Skin of body (tissue), 2 donors: ENCODE measurements around the gene CASKIN1. TPM values are rescaled to one million over a fixed set of nuclear protein-coding genes. Genes with fewer than 3 reads are reported as not detected.
"Not testable (repeated sequence)": the region's sequence is repeated elsewhere in the genome, so short reads cannot be mapped to it uniquely, and the experiment has no call there.

ENCODE experiments used
- DNase-seq: peaks from one replicate; lab custom pipeline; 2025; lab: John Stamatoyannopoulos, UW
- total RNA-seq: library from RNA; depleted of rRNA; stranded (reverse); fragments of >200 nt; gene quantifications from one replicate; pipeline ENCODE4 v1.2.3, GENCODE V29; 2014

The CASKIN1 gene
- total RNA-seq, 1 donor from 2014 or later, result 0.79 TPM

GRCh38 chr16:2211923-2212347, 15.5 kb upstream of the CASKIN1 start:
- no peak for DNase-seq

DNA sequence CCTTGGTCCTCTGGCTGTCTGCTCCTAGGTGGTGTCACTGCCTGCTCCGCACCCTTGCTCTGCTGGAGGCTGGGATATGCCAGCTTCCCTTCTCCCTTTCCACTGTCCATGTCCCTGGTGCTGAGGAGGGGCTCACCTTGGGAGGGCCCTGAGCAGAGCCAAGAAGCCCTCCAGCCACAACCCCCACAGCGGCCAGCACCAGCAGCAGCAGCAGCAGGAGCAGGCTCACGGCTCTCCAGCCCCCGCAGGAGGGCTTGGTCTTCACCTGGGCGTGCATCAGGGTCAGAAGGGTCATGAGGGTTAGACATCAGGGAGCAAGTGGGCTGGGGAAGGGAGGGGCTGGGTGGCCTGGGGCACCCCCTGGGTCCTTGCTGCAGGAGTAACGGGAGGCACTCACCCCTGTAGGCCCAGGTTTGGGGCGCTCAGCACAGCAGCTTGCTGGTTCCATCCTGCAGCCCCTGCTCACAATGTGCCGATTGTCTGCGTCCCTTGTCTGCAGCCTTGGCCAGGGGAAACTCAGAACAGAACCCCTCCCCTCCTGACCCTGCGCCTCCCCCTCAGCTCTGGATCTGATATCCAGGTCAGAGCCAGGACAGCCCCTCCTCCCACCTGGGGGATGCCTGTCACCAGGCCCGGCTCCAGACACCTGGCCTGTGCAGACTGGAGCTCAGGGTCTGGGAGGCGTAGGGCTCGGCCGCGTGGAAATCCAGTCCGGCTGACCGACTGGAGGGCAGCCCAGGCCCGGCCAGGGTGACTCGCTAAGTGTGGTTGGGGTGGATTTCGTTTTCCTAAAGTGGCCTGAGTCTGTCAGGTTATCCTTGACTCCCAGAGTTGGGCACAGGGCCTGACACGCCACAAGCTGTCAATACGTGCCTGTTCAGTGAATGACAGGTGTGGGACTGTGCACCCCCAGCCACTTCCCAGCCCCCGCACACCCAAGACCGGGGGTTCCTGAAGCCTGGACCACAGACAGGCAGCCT, 14.3 kb upstream of the CASKIN1 start, which contains the start of gene BRICD5:
Gene BRICD5, minus strand, starts transcription at position 478 of the 980 bp plus-strand sequence. Its CDS starts 30 bp downstream, at position 448.
- no peak for DNase-seq

DNA sequence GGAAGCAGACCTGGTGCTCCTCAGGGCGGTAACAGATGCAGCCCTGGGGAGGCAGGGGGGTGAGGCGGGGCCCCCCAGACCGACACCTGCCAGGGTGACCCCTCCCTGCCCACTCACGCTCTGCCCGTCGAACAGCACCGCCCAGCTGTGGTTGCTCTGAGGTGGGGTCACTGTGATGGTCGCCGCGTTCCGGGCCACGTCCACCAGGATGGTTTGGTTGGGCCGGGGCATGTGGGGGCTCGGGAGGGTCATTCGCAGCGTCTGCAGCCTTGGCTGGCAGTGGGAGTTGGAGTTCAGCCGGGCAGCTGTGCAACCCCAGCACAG, 13.6 kb upstream of the CASKIN1 start:
- no peak for DNase-seq

GRCh38 chr16:2209258-2210008, 13.0 kb upstream of the CASKIN1 start:
- no peak for DNase-seq

DNA sequence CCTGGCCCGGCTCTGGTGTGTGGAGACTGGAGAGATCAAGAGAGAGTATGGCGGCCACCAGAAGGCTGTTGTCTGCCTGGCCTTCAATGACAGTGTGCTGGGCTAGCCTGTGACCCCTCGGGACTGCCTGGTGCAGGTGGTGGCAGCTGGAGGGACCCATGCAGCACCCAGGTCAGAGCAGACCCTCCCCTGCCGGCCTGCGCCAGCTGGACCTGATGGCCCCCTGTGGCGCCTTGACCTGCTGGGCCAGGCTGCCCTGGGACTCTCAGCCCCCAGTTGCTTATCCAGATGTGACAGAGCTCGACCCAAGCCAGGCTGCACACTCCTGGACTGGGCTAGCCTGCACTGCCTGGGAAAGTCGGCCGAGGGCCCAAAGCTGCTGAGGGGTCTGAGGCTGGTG, 12.4 kb upstream of the CASKIN1 start:
- DNase-seq, result no peak

GRCh38 chr16:2208308-2208707, 11.9 kb upstream of the CASKIN1 start:
- no peak for DNase-seq

DNA sequence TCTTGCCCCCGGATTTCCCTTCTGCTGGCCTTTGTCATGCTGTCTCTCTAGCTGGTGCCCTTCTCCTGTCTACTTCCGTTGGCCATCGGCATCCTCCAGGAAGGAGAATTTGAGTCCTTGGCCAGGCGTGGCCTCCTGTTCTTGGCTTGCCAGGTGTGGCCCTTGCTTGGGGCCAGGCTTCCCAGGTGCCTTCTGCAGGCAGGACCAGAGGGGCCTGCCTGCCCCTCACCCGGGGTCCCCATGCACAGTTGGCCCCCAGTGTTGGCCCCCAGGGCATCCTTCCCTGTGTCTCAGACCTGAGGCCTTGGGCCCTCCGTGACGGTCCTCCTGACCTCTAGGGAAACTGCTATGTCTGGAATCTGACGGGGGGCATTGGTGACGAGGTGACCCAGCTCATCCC, 11.5 kb upstream of the CASKIN1 start:
- DNase-seq, result no peak

GRCh38 chr16:2206780-2207433, 10.5 kb upstream of the CASKIN1 start:
- DNase-seq, result no peak

GRCh38 chr16:2206420-2206779, 10.0 kb upstream of the CASKIN1 start:
- no peak for DNase-seq

DNA sequence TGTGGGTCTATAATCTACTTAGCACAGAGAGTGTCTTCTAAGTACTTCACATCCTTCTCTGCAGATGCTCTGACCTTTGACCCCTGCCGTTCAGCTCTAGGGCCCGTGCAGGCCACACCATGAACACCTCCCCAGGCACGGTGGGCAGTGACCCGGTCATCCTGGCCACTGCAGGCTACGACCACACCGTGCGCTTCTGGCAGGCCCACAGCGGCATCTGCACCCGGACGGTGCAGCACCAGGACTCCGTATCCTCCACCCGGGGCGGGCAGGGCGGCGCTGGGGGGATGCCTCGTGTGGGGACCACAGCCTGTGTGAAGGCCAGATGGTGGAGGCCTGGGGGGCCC, 9.5 kb upstream of the CASKIN1 start:
- DNase-seq, result no peak

- peak; percentile 90 for DNase-seq
Observed at GRCh38 chr16:2205104-2205966, 8.9 kb upstream of the CASKIN1 start, which contains the start of gene MLST8. Gene MLST8, plus strand, starts transcription at chr16:2205454. Its CDS starts 632 bp downstream, at chr16:2206086.

DNA sequence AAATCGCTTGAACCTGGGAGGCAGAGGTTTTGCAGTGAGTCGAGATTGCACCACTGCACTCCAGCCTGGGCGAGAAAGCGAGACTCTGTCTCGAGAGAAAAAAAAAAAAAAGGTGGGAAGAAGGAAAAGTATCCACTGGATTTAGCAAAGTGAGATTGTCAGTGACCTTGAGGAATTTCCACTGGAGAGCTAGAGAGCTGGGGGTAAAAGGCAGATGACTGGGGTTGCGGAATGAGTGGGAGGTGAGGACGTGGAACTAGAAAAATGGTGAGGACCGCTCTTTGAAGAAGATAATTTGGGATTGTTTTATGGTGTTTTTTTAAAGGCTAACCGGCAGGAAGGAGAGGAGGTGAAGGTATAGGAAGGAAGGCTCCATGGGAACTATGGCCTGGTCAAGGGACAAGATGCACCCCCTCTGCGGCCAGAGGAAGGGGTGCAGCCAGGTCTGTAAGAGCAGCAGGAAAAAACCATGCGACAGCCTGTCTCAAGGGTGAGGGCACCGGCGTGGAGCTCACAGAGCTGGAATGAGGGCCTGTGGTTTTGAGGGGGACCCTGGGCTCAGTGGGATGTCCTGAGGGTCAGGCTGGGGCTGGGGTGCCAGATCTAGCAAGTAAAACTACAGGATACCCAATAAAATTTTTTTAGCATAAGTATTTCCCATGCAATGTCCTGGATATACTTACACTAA, 8.2 kb upstream of the CASKIN1 start:
- no peak for DNase-seq

GRCh38 chr16:2203119-2203688, 6.8 kb upstream of the CASKIN1 start:
- not testable (repeated sequence) for DNase-seq

DNA sequence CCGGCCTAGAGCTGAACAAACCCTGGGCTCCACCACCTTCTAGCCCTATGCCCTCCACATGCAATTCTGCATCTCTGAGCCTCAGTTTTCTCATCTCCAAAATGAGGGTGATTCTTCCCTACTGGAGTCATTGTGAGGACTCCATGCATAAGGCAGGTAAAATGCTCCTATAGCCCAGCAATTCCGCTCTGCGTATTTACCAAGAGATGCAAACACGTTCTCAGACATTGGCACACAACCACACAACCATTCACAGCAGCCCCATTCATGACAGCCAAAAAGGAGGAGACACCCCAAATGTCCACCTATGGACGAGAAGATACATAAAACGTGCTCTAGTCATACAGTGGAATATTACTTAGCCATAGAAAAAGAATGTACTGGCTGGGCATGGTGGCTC, 3.9 kb upstream of the CASKIN1 start:
- DNase-seq, result no peak

GRCh38 chr16:2199621-2200139, 3.3 kb upstream of the CASKIN1 start:
- no peak for DNase-seq

DNA sequence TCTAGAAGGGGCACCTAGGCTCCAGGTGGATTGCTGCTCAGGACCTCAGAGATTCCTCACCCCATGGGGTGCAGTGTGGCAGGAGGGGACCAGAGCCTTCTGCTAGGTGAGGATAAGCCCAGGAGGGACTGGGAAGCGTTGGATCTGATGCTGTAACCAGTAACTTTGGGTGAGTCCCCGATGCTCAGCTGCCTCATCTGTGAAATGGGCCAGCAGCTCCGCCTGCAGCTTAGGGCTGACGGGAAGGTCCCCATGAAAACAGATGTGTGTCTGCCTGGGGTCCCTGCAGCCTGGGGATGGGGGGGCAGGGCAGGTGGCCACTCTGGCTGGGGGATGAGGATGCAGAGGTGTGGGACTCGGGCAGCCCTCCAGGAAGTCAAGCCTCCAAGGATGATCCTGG, 2.7 kb upstream of the CASKIN1 start:
- DNase-seq, result no peak

DNA sequence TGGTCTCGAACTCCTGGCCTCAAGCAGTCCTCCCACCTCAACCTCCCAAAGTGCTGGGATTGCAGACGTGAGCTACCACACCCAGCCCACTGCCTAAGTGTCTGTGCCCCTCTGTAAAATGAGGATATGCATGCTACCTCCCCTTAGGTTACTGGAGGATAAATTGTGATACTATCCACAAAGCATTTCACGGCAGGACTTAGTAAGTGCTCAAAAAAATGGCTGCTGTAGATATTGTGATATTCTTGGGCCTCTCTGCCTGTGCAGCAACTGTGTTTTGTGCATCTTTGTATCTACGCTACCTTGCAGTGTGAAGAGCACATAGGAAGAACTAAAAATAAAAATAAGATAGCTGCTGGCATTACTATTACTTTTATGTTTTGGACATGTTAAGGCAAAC, 1.9 kb upstream of the CASKIN1 start:
- no peak for DNase-seq

DNA sequence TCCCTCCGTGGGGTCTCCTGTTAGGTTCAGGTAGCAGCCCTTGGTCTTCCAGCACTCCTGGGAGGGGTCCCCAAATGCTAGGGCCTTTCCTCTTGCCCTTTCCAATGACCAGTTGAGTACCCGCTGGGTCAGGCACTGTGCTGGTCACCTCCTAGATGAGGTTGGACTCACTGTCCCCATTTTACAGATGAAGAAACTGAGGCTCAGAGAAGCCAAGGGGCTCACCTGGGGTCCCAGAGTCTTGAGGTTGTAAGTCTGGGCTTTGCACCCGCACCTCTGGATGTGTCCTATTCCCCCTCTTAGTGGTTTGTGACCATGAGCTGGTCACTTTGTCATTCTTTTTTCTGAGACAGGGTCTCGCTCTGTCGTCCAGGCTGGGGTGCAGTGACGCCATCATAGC, 1.4 kb upstream of the CASKIN1 start:
- DNase-seq, result no peak

DNA sequence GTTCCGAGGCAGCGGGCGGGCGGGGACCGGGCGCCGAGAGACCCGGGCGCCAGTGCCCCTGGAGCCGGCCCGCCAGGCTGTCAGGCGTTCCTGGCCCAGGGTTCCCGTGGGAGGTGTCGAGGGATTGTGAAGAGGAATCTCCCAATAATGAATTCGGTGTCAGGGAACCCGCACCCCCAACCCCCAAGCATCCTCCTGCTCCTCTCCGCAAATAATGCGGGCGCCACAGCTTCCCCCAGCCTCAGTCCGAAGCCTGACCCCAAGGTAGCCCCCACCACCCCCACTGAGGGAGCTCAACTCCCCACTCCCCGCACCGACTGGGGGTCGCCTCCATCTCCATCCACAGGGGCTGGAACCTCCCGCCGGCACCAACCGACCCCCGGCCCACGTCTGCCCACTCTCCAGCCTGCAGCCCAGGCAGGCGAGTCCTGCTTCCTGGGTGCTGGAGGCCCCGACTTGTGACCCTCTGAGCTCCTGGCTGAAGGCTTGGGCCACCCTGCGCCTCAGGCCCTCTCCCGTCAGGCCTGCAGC, 641 bp upstream of the CASKIN1 start:
- DNase-seq, result no peak
